KMS-11 (cell line): ENCODE data around the gene DLX1.

Experiments
- H2AFZ ChIP-seq: fragments of 200-600 bp; sonication (generic); 2 replicates; pipeline ENCODE4 v1.6.1; 2016; ENCODE audit warnings: antibody characterized with exemption, mixed run types, low read depth
- H3K27ac ChIP-seq: fragments of 200-600 bp; sonication (generic); 2 replicates; pipeline ENCODE4 v1.6.1; 2016; ENCODE audit warnings: mild to moderate bottlenecking, mixed run types
- H3K27me3 ChIP-seq: fragments of 200-600 bp; sonication (generic); 2 replicates; pipeline ENCODE4 v1.6.1; 2017; ENCODE audit warnings: mild to moderate bottlenecking, low read depth, mixed run types, moderate library complexity; ENCODE audit not compliant: insufficient read depth
- H3K36me3 ChIP-seq: fragments of 200-600 bp; sonication (generic); 2 replicates; pipeline ENCODE4 v1.6.1; 2017; ENCODE audit warnings: mild to moderate bottlenecking, mixed run types; ENCODE audit not compliant: insufficient read depth
- H3K4me1 ChIP-seq: fragments of 200-600 bp; sonication (generic); 2 replicates; pipeline ENCODE4 v1.6.1; 2016; ENCODE audit warnings: mild to moderate bottlenecking, low read depth, mixed run types; ENCODE audit not compliant: poor library complexity, severe bottlenecking
- H3K4me2 ChIP-seq: fragments of 200-600 bp; sonication (generic); 2 replicates; pipeline ENCODE4 v1.7.0; 2016; ENCODE audit warnings: mild to moderate bottlenecking, mixed run types
- H3K4me3 ChIP-seq: fragments of 200-600 bp; sonication (generic); IDR thresholded peaks from 2 replicates; pipeline ENCODE4 v1.6.1; 2017; ENCODE audit warnings: low read depth, low read length, mixed read lengths; ENCODE audit not compliant: insufficient read depth
- H3K79me2 ChIP-seq: fragments of 200-600 bp; sonication (generic); 2 replicates; pipeline ENCODE4 v1.6.1; 2016; ENCODE audit warnings: low read depth, mixed run types; ENCODE audit not compliant: insufficient read depth
- H3K9ac ChIP-seq: fragments of 200-600 bp; sonication (generic); 2 replicates; pipeline ENCODE4 v1.6.1; 2016; ENCODE audit warnings: mild to moderate bottlenecking, mixed run types
- H4K20me1 ChIP-seq: fragments of 200-600 bp; sonication (generic); 2 replicates; pipeline ENCODE4 v1.6.1; 2016; ENCODE audit warnings: mild to moderate bottlenecking, mixed run types; ENCODE audit not compliant: insufficient read depth
- CTCF ChIP-seq: fragments of 200-600 bp; sonication (generic); conservative IDR thresholded peaks from 2 replicates; pipeline ENCODE4 v1.6.1; 2017; ENCODE audit warnings: low read depth, mild to moderate bottlenecking, antibody characterized with exemption, low read length, moderate library complexity, mixed read lengths

Gene DLX1

GRCh38 chr2:172094294-172095145 is 9.2 kb downstream of the DLX1 start:
- H3K79me2 ChIP-seq, result no peaks in the 10 kb centered on the region
- peaks cover 38% of the 10 kb centered on the region for H3K4me1 ChIP-seq
- peak overlapping the region; percentile 85 for H3K4me3 ChIP-seq
- peak overlapping the region; percentile 22; the same call in 1 of the 2 replicates for H3K9ac ChIP-seq
- H2AFZ ChIP-seq, result peak overlapping the region; percentile 95
- H3K27ac ChIP-seq, result no peak overlapping the region
- H4K20me1 ChIP-seq, result no peaks in the 10 kb centered on the region
- no peaks in the 10 kb centered on the region for H3K36me3 ChIP-seq
- H3K27me3 ChIP-seq, result peaks cover 93% of the 10 kb centered on the region
- H3K4me2 ChIP-seq, result peak overlapping the region; percentile 79
- no peak for TF ChIP-seq CTCF

GRCh38 chr2:172095146-172095904 is 10.0 kb downstream of the DLX1 start:
- TF ChIP-seq CTCF, result no peak
- Histone ChIP-seq H3K27ac (no peak overlapping the region), H4K20me1 (no peaks in the 10 kb centered on the region), H3K4me2 (peak overlapping the region; percentile 79), H3K79me2 (no peaks in the 10 kb centered on the region), H3K27me3 (peaks cover 94% of the 10 kb centered on the region), H3K4me3 (peak overlapping the region; percentile 85), H3K4me1 (peaks cover 39% of the 10 kb centered on the region), H2AFZ (peak overlapping the region; percentile 95), H3K9ac (peak overlapping the region; percentile 22; the same call in 1 of the 2 replicates), H3K36me3 (no peaks in the 10 kb centered on the region)

- no peak overlapping the region for H3K9ac ChIP-seq
Measured at GRCh38 chr2:172095905-172096625, 10.8 kb downstream of the DLX1 start.

More at GRCh38 chr2:172095905-172096625, 10.8 kb downstream of the DLX1 start:
- H2AFZ ChIP-seq, result peak overlapping the region; percentile 95; the same call in 1 of the 2 replicates
- no peak overlapping the region for H3K27ac ChIP-seq
- no peaks in the 10 kb centered on the region for H4K20me1 ChIP-seq
- H3K36me3 ChIP-seq, result no peaks in the 10 kb centered on the region
- H3K4me2 ChIP-seq, result peak overlapping the region; percentile 79
- H3K4me3 ChIP-seq, result peak overlapping the region; percentile 74
- no peaks in the 10 kb centered on the region for H3K79me2 ChIP-seq
- TF ChIP-seq CTCF, result no peak
- H3K4me1 ChIP-seq, result peaks cover 39% of the 10 kb centered on the region
- peaks cover 96% of the 10 kb centered on the region for H3K27me3 ChIP-seq
